Colonic mucosa (tissue), 4 donors: ENCODE results near the gene VSTM2B. TPM values are rescaled to one million over a fixed set of nuclear protein-coding genes. Genes with fewer than 3 reads are reported as not detected.

Source experiments
- DNase-seq: peaks from one replicate; pipeline ENCODE4 v3.0.0-alpha.2; 2020
- H3K27ac ChIP-seq: fragments of 200-600 bp; one replicate; pipeline ENCODE4 v1.8.0; 2021
- H3K27me3 ChIP-seq: fragments of 200-600 bp; one replicate; pipeline ENCODE4 v1.8.0; 2021
- H3K36me3 ChIP-seq: fragments of 200-600 bp; one replicate; pipeline ENCODE4 v1.8.0; 2021
- H3K4me1 ChIP-seq: fragments of 200-600 bp; one replicate; pipeline ENCODE4 v1.8.0; 2021; ENCODE audit warnings: mild to moderate bottlenecking
- H3K4me3 ChIP-seq: fragments of 200-600 bp; one replicate; pipeline ENCODE4 v1.8.0; 2021
- H3K9ac ChIP-seq, 2 donors: one replicate each; pipeline ENCODE4 v1.7.0; 2013; ENCODE audit warnings: control low read depth in 2 of 2, low read depth in 2 of 2, low read length in 2 of 2
- H3K9me3 ChIP-seq: fragments of 200-600 bp; one replicate; pipeline ENCODE4 v1.8.0; 2021
- CTCF ChIP-seq: fragments of 200-600 bp; IDR thresholded peaks from one replicate; pipeline ENCODE4 v1.8.0; 2022; ENCODE audit warnings: antibody characterized with exemption, mild to moderate bottlenecking
- intact Hi-C: fragments of 100-400 bp; cut with DNase I; formaldehyde crosslinking; loops from one replicate; pipeline ENCODE4 v1.14.1; 2022
- total RNA-seq, 2 donors: library from RNA; stranded (reverse); fragmentation: NEBNext Ultra II Directional in 1 of 2; extraction: Animal tissue kit (Norgen Biotek cat#: 25700) in 1 of 2; gene quantifications; one replicate each; pipeline ENCODE4 v1.2.1, GENCODE V29; 2021
- donor health status: healthy.
- donor health status: DM: no; HTN: no; CAD: no.
- donor health status: DM: no; HTN: no; CAD: no.

The VSTM2B gene
- total RNA-seq, 2 donors from 2014 or later, result not detected

GRCh38 chr19:29512748-29513147, 13.0 kb upstream of the VSTM2B start:
- Histone ChIP-seq H3K27me3 (no peaks in the 10 kb centered on the region), H3K27ac (no peak overlapping the region), H3K4me1 (no peaks in the 10 kb centered on the region), H3K36me3 (no peaks in the 10 kb centered on the region), H3K9ac (no peak overlapping the region), H3K4me3 (no peak overlapping the region), H3K9me3 (no peaks in the 10 kb centered on the region)
- no peak for DNase-seq
- intact Hi-C loops, result no loop called here
- no peak for TF ChIP-seq CTCF

GRCh38 chr19:29514525-29515232, 11.1 kb upstream of the VSTM2B start:
- no peak overlapping the region for H3K27ac ChIP-seq
- no peak for TF ChIP-seq CTCF
- no peak overlapping the region for H3K4me3 ChIP-seq
- H3K36me3 ChIP-seq, result no peaks in the 10 kb centered on the region
- H3K4me1 ChIP-seq, result no peaks in the 10 kb centered on the region
- no peaks in the 10 kb centered on the region for H3K9me3 ChIP-seq
- no peak for DNase-seq
- no peak overlapping the region for H3K9ac ChIP-seq
- H3K27me3 ChIP-seq, result no peaks in the 10 kb centered on the region
- intact Hi-C loops, result no loop called here

- no peak for TF ChIP-seq CTCF
- no peak overlapping the region for H3K4me3 ChIP-seq
- H3K36me3 ChIP-seq, result no peaks in the 10 kb centered on the region
- no peaks in the 10 kb centered on the region for H3K9me3 ChIP-seq
- no peak for DNase-seq
- H3K9ac ChIP-seq, result no peak overlapping the region
- H3K27me3 ChIP-seq, result no peaks in the 10 kb centered on the region
- no peaks in the 10 kb centered on the region for H3K4me1 ChIP-seq
- intact Hi-C loops, result no loop called here
- no peak overlapping the region for H3K27ac ChIP-seq
Measured at GRCh38 chr19:29515233-29515619, 10.6 kb upstream of the VSTM2B start.

- intact Hi-C loops, result no loop called here
- H3K9me3 ChIP-seq, result no peaks in the 10 kb centered on the region
- H3K27me3 ChIP-seq, result no peaks in the 10 kb centered on the region
- TF ChIP-seq CTCF, result no peak
- no peaks in the 10 kb centered on the region for H3K36me3 ChIP-seq
- H3K4me1 ChIP-seq, result no peaks in the 10 kb centered on the region
- no peak for DNase-seq
- H3K9ac ChIP-seq, result no peak overlapping the region
- no peak overlapping the region for H3K4me3 ChIP-seq
- H3K27ac ChIP-seq, result no peak overlapping the region
Measured at GRCh38 chr19:29515706-29516357, 10.0 kb upstream of the VSTM2B start.

- Histone ChIP-seq H3K4me3 (no peak overlapping the region), H3K27me3 (no peaks in the 10 kb centered on the region), H3K9me3 (no peaks in the 10 kb centered on the region), H3K9ac (no peak overlapping the region), H3K27ac (no peak overlapping the region), H3K36me3 (no peaks in the 10 kb centered on the region), H3K4me1 (no peaks in the 10 kb centered on the region)
- no peak for DNase-seq
- intact Hi-C loops, result no loop called here
- no peak for TF ChIP-seq CTCF
Measured at GRCh38 chr19:29516358-29516725, 9.5 kb upstream of the VSTM2B start.
